GM13976 (cell line): ENCODE measurements around the gene PXYLP1.
A peak's percentile ranks its signal among the peaks of the same experiment; 100 is the strongest.

ENCODE experiments used
- DNase-seq: peaks from one replicate; pipeline ENCODE4 v3.0.0; 2012; ENCODE audit warnings: low spot score
- in situ Hi-C: fragments of 300-500 bp; cut with MboI; formaldehyde crosslinking; loops from one replicate; pipeline ENCODE4 v1.12.0; 2022; ENCODE audit warnings: low sequenced_read_pairs, mixed read lengths, inconsistent platforms; ENCODE audit not compliant: unreplicated experiment
- TF ChIP-seq, protein P1 (sequence below): IDR thresholded peaks from 2 replicates; pipeline ENCODE4 v1.5.1; 2012; ENCODE audit warnings: borderline replicate concordance, mild to moderate bottlenecking; ENCODE audit not compliant: insufficient read depth; ENCODE audit errors: extremely low read depth, missing control alignments, control extremely low read depth

The PXYLP1 gene

DNA sequence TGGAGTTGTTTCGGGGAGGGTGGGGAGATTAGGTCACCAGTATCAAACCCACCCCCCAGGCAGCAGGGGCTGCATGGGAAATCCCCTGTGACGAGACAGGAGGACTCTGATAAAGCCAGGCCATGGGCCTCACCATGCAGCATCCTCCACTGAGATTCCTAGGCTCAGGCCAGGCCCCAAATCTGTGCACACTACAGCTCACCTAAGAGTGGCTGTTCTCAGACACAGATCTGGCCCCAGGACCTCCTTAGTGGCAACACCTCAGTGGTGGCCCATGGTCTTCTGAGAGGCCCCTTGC, 29.0 kb downstream of the PXYLP1 start:
- in situ Hi-C loops: no loop called here
- TF ChIP-seq, protein P1, sequence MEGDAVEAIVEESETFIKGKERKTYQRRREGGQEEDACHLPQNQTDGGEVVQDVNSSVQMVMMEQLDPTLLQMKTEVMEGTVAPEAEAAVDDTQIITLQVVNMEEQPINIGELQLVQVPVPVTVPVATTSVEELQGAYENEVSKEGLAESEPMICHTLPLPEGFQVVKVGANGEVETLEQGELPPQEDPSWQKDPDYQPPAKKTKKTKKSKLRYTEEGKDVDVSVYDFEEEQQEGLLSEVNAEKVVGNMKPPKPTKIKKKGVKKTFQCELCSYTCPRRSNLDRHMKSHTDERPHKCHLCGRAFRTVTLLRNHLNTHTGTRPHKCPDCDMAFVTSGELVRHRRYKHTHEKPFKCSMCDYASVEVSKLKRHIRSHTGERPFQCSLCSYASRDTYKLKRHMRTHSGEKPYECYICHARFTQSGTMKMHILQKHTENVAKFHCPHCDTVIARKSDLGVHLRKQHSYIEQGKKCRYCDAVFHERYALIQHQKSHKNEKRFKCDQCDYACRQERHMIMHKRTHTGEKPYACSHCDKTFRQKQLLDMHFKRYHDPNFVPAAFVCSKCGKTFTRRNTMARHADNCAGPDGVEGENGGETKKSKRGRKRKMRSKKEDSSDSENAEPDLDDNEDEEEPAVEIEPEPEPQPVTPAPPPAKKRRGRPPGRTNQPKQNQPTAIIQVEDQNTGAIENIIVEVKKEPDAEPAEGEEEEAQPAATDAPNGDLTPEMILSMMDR: no peak
- no peak for DNase-seq

DNA sequence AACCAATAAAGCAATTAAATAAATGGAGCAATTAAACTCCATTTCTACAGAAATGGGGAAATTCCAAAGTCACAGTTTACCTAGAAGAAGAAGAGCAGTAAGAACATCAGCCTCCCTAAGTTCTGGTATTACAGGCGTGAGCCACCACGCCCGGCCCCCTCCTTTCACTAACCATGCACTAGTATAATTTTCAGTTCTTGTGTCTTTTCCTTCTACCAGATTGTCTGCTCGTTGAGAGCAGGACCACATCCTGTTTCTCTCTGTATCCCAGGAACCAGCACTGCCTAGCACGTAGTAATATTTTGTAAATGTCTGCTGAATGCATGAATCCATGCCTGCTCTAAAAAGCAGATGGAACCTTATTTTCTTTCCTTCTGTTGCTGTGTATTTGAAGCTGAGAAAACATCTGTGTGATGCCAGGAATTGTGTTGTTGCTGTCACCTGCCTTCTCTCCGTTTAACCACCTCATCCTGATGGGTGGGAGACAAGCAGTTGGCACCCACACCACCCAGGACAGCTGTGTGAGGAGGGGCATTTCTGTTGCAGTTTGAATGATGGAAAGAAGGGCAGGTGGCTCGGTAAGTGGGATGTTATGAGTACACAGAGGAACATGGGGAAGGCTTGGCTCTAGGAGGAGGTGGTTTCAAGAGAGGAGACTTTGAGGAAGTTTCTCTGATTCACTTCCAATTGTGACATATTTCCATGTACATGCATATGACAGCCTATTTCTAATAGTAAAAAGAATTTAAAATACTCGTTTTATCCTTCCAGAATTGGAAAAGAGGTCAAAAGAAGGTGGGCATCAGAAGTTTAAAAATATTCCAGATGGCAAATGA, 30.1 kb downstream of the PXYLP1 start:
- in situ Hi-C loops: no loop called here
- no peak for DNase-seq
- TF ChIP-seq, protein P1: no peak

DNA sequence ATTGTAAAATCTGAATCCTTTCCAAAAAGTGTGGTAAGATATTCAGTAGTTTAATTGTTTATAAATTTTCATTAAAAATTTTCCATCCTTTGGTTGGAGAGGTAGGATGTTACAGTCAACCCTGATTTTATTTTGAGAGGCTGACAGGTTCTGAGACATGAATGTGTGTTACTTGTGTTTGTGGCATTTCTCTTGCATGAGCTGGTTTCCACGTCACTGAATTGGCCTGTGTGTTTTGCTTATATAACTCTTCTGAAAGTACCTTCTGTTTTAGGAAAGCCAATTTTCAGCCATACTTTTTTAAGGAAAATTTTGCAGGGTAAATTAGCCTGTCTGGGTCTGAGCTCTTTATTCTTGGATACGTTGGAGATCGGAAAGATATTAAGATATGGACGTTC, 30.7 kb downstream of the PXYLP1 start:
- TF ChIP-seq, protein P1: no peak
- in situ Hi-C loops: no loop called here

DNA sequence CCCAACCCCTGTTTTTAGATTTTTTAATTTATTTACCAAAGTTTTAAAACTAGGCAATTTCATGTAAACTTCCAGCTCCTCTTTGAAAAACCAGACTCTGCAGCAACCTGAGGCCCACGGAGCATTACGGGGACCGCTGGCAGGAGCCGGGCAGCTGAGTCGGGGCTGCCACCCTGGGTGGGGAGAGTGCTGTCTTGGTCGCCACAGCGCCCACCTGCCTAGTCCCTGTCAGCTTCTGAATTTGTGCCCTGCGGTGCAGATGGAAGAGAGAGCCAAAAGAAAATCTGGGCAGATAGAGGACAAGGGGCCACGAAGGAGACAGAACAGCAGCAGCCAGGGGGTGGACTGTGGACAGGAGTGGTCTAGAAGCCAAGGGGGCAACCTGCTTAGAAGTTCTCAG, 34.6 kb downstream of the PXYLP1 start:
- no peak for DNase-seq
- TF ChIP-seq, protein P1: no peak
- in situ Hi-C loops: no loop called here

More for the DNA sequence above, 30.7 kb downstream of the PXYLP1 start:
- no peak for DNase-seq

DNA sequence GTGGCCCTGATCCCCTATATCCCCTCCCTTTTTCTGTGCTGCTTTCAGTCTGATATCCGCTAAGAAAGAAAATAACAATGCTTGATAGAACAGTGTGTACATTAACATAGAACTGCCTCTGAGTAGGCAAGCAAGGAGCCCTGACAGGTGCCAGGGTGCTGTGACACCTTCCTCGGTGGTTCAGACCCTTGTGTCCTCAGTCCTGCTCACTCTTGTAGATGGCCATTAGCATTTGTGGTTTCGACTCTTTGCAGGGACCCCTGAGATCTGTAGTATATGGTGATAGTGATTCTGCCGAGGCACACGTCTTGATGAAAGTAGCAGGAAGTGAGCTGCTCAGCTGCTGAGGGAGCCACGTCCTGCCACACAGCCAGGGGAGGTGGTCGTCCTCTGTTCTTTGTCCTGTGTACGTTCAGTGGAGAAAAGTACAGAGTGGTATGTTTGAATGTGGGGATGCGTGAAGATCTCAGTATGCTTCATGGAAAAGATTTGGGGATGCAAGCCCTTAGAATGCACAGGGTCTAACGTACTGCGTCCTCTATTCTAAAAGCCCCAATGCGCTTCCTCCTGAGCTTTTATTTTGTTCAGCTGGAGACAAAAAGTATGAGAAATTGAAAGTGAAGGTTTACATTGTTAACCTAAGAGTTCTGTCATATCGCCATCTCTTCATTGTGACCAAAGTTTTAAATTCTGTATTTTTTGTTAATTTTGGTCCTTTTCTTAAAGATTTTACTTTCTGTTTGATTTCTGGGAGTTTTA, 35.4 kb downstream of the PXYLP1 start:
- peak; percentile 51 for DNase-seq
- in situ Hi-C loops: no loop called here
- TF ChIP-seq, protein P1: no peak

DNA sequence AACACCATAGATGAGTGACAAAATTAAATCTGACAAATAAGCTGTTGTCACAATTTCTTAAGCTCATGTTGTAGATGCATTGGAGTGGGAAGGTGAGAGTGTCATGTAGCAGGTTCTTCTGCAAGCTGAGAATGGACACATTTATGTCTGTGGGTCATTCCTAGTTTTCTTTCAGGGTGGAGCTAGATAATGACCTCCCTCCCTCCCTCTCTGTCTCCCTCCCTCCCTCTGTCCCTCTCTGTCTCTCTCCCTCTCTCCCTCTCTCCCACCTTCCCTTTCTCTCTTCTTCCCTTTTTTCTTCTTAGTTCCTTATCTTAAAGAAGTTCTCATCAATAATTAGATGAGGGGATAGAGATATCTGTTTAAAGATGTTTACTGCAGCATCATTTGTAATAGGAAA, 36.0 kb downstream of the PXYLP1 start:
- in situ Hi-C loops: no loop called here
- no peak for DNase-seq
- TF ChIP-seq, protein P1: no peak

DNA sequence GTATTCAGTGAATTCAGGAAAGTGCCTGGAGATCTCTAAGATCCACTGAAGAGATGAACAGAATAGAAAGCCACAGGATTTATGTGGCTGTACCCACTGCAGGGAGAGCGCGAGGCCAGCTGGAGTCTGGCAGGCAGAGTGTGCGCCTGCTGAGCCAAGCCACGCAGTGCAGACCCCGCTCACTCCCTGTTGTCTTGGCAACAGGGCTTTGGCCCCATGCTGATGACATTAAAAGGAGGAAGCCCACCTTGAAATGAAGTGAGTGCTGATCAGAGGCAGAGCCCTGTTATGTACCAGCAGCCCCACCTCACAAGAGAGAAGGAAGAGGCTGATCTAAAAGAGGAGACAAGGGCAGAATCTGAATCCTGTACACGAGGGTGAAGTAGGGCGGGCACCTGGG, 36.7 kb downstream of the PXYLP1 start:
- no peak for DNase-seq
- TF ChIP-seq, protein P1: no peak
- in situ Hi-C loops: no loop called here
